ENCODE data around the gene ZNF808. TPM values are rescaled to one million over a fixed set of nuclear protein-coding genes. Genes with fewer than 3 reads are reported as not detected.
"Not testable (repeated sequence)": the region's sequence is repeated elsewhere in the genome, so short reads cannot be mapped to it uniquely, and the experiment has no call there.

Gene ZNF808
- total and polyA plus RNA-seq, 9 of the 15 experiments (the other 6 are each of a cell fraction or from before 2014, with no cell fraction given) = 3.1 to 20.1 (median 10.9) TPM

GRCh38 chr19:52561611-52562010 is 34.1 kb downstream of the ZNF808 start:
- H2AFZ ChIP-seq (ENCODE audit: low read depth, low read length); ATAC-seq; DNase-seq (ENCODE audit: extremely low read depth in 1 of 4, low spot score in 3 of 4); H3K4me3 ChIP-seq; BruUV-seq (replicated peaks); H3K9me1 ChIP-seq (ENCODE audit: control insufficient read depth, insufficient read depth, low read length); H3K4me2 ChIP-seq (ENCODE audit: insufficient read depth, low read length); H3K4me1 ChIP-seq (replicated peaks in 1 of 2; ENCODE audit: control insufficient read depth in 2 of 2, insufficient read depth in 2 of 2, low read length in 2 of 2); H3K9ac ChIP-seq (ENCODE audit: insufficient read depth in 1 of 2, low read depth in 2 of 2, low read length in 2 of 2); H3K79me2 ChIP-seq (ENCODE audit: control insufficient read depth, insufficient read depth, low read length); in situ Hi-C loops (cut with MboI); POLR2A ChIA-PET; FAIRE-seq; H3K27ac ChIP-seq (ENCODE audit: extremely low read depth, low read depth, low read length); H3K27me3 ChIP-seq (ENCODE audit: control insufficient read depth in 2 of 2, insufficient read depth in 2 of 2, low read length in 2 of 2); H4K20me1 ChIP-seq (replicated peaks; ENCODE audit: control insufficient read depth, insufficient read depth, low read length); CTCF ChIA-PET (ENCODE audit: low intra/inter-chr PET ratio); intact Hi-C loops (cut with micrococcal nuclease): not testable (repeated sequence)
- WGBS (ENCODE audit: insufficient coverage, low coverage, missing lambda C conversion rate) = 93% methylated on average over 7 of the region's 8 CpGs
- Histone ChIP-seq H3K36me3 (ENCODE audit: control insufficient read depth, insufficient read depth, low read length) (peaks cover 14% of the 10 kb centered on the region; the same call in 2 of the 3 replicates), H3K9me3 (replicated peaks; ENCODE audit: control insufficient read depth, insufficient read depth, low read depth, low read length) (peaks cover 21% of the 10 kb centered on the region)

- no peak for FAIRE-seq
- peaks cover 15% of the 10 kb centered on the region for H3K9me3 ChIP-seq (replicated peaks; ENCODE audit: control insufficient read depth, insufficient read depth, low read depth, low read length)
- H2AFZ ChIP-seq (ENCODE audit: low read depth, low read length) = no peak overlapping the region
- POLR2A ChIA-PET = interaction anchor here (0.6 kb wide), 1 partner anchor 78 kb away, joined by 3 read pairs; no protein-coding TSS in a partner anchor
- peaks cover under 1 to 11% of the 10 kb centered on the region in 2 experiments; a peak in 3 of 5 replicates for H3K4me1 ChIP-seq (replicated peaks in 1 of 2; ENCODE audit: control insufficient read depth in 2 of 2, insufficient read depth in 2 of 2, low read length in 2 of 2)
- H3K4me3 ChIP-seq = no peak overlapping the region
- CTCF ChIA-PET (ENCODE audit: low intra/inter-chr PET ratio) = no interaction called here
- no peak overlapping the region for H3K27ac ChIP-seq (ENCODE audit: extremely low read depth, low read depth, low read length)
- H4K20me1 ChIP-seq (replicated peaks; ENCODE audit: control insufficient read depth, insufficient read depth, low read length) = no peaks in the 10 kb centered on the region
- intact Hi-C loops (cut with micrococcal nuclease) = no loop called here
- no peak for ATAC-seq
- H3K79me2 ChIP-seq (ENCODE audit: control insufficient read depth, insufficient read depth, low read length) = peaks cover 8% of the 10 kb centered on the region
- 93% methylated on average over 6 of the region's 6 CpGs for WGBS (ENCODE audit: insufficient coverage, low coverage, missing lambda C conversion rate)
- TF ChIP-seq ZNF586 (CRISPR knock-in tag; conservative IDR thresholded peaks at IDR 0.05) = no peak
- TF ChIP-seq L3MBTL2 (IDR thresholded peaks at IDR 0.05) = no peak
- TF ChIP-seq ZNF133 (CRISPR knock-in tag; IDR thresholded peaks at IDR 0.05) = no peak
- TF ChIP-seq NONO (IDR thresholded peaks at IDR 0.05; ENCODE audit: low read depth in 2 of 2, low read length in 1 of 2) = no peak
- no peak overlapping the region for H3K9ac ChIP-seq (ENCODE audit: insufficient read depth in 1 of 2, low read depth in 2 of 2, low read length in 2 of 2)
- BruUV-seq (replicated peaks) = no TSS peak
- H3K4me2 ChIP-seq (ENCODE audit: insufficient read depth, low read length) = no peak overlapping the region
- in situ Hi-C loops (cut with MboI) = no loop called here
- H3K27me3 ChIP-seq (ENCODE audit: control insufficient read depth in 2 of 2, insufficient read depth in 2 of 2, low read length in 2 of 2) = no peaks in the 10 kb centered on the region
- 0 out of 3 replicates have a peak, but pooled peaks cover 3% of the 10 kb centered on the region for H3K36me3 ChIP-seq (ENCODE audit: control insufficient read depth, insufficient read depth, low read length)
- DNase-seq (ENCODE audit: extremely low read depth in 1 of 4, low spot score in 3 of 4) = no peak
- H3K9me1 ChIP-seq (ENCODE audit: control insufficient read depth, insufficient read depth, low read length) = no peaks in the 10 kb centered on the region
These were observed 38.7 kb downstream of the ZNF808 start for GRCh38 chr19:52566121-52566520.
